Epithelial cell of esophagus (primary cell): Measurements from ENCODE around the gene SOX30.
"Not testable (repeated sequence)": the region's sequence is repeated elsewhere in the genome, so short reads cannot be mapped to it uniquely, and the experiment has no call there.

Experiments used
- DNase-seq: peaks from one replicate; pipeline ENCODE4 v3.0.0; 2010; ENCODE audit warnings: low read depth
- H3K4me3 ChIP-seq: 2 replicates; pipeline ENCODE4 v1.5.1; 2011; ENCODE audit warnings: mild to moderate bottlenecking, low read length, control low read depth
- CTCF ChIP-seq: IDR thresholded peaks from 2 replicates; pipeline ENCODE4 v1.5.1; 2011; ENCODE audit warnings: low read depth, mild to moderate bottlenecking, low read length, control low read depth, inconsistent platforms; ENCODE audit not compliant: insufficient read depth; ENCODE audit errors: missing control alignments

The SOX30 gene

GRCh38 chr5:157682257-157682656, 30.0 kb upstream of the SOX30 start:
- no peak for DNase-seq
- no peak for TF ChIP-seq CTCF
- H3K4me3 ChIP-seq: no peak overlapping the region

- no peak for DNase-seq
- no peak overlapping the region for H3K4me3 ChIP-seq
- TF ChIP-seq CTCF: no peak
Measured at GRCh38 chr5:157681048-157681447, 28.8 kb upstream of the SOX30 start.

GRCh38 chr5:157680239-157680638, 28.0 kb upstream of the SOX30 start:
- no peak for DNase-seq

GRCh38 chr5:157679801-157680200, 27.6 kb upstream of the SOX30 start:
- TF ChIP-seq CTCF: no peak
- DNase-seq: no peak
- no peak overlapping the region for H3K4me3 ChIP-seq

More at GRCh38 chr5:157680239-157680638, 28.0 kb upstream of the SOX30 start:
- no peak overlapping the region for H3K4me3 ChIP-seq
- TF ChIP-seq CTCF: no peak

- no peak for TF ChIP-seq CTCF
- DNase-seq: peak; percentile 29
- H3K4me3 ChIP-seq: no peak overlapping the region
Measured at GRCh38 chr5:157677931-157678330, 25.7 kb upstream of the SOX30 start.

- not testable (repeated sequence) for DNase-seq, H3K4me3 ChIP-seq
Measured at GRCh38 chr5:157674351-157674750, 22.1 kb upstream of the SOX30 start.

- H3K4me3 ChIP-seq: no peak overlapping the region
- no peak for DNase-seq
- TF ChIP-seq CTCF: no peak
Measured at GRCh38 chr5:157672976-157673375, 20.7 kb upstream of the SOX30 start.
